Fibroblast of the conjunctiva (primary cell): ENCODE data around the gene LOXL3.
A peak's percentile ranks its signal among the peaks of the same experiment; 100 is the strongest.

ENCODE experiments used
- DNase-seq: peaks from one replicate; pipeline ENCODE4 v3.0.0-alpha.2; 2010; ENCODE audit warnings: low read depth

The LOXL3 gene

GRCh38 chr2:74507145-74507925, 46.4 kb downstream of the LOXL3 start, which contains the start of gene PCGF1:
PCGF1 (minus strand) TSS chr2:74507695; CDS start chr2:74507668, 27 bp downstream.
- DNase-seq: peak; percentile 98

GRCh38 chr2:74505448-74506246, 48.1 kb downstream of the LOXL3 start:
- DNase-seq: no peak

- no peak for DNase-seq
These were observed 49.2 kb downstream of the LOXL3 start for GRCh38 chr2:74504591-74504990.

- DNase-seq: no peak
These were observed 50.0 kb downstream of the LOXL3 start for GRCh38 chr2:74503506-74504475.

GRCh38 chr2:74502720-74503505, 50.8 kb downstream of the LOXL3 start:
- DNase-seq: peak; percentile 70

GRCh38 chr2:74502147-74502719, 51.5 kb downstream of the LOXL3 start:
- DNase-seq: no peak

GRCh38 chr2:74501335-74502071, 52.2 kb downstream of the LOXL3 start:
- DNase-seq: no peak

GRCh38 chr2:74500578-74500946, 53.2 kb downstream of the LOXL3 start:
- DNase-seq: no peak

GRCh38 chr2:74499940-74500577, 53.7 kb downstream of the LOXL3 start:
- DNase-seq: no peak

GRCh38 chr2:74499267-74499939, 54.3 kb downstream of the LOXL3 start, which contains the start of gene LBX2:
LBX2 (minus strand) TSS chr2:74499603; CDS start chr2:74499537, 66 bp downstream.
- DNase-seq: no peak

- no peak for DNase-seq
These were observed 55.1 kb downstream of the LOXL3 start for GRCh38 chr2:74498500-74499266.

- no peak for DNase-seq
These were observed 55.8 kb downstream of the LOXL3 start for GRCh38 chr2:74497777-74498499.

- no peak for DNase-seq
These were observed 56.6 kb downstream of the LOXL3 start for GRCh38 chr2:74496997-74497776.

GRCh38 chr2:74495440-74495839, 58.3 kb downstream of the LOXL3 start:
- DNase-seq: no peak

- DNase-seq: no peak
These were observed 60.2 kb downstream of the LOXL3 start for GRCh38 chr2:74493546-74493945.

GRCh38 chr2:74491648-74492544, 61.8 kb downstream of the LOXL3 start:
- DNase-seq: no peak
